HCT116 (cell line): Measurements from ENCODE around the gene PKP3. TPM values are rescaled to one million over a fixed set of nuclear protein-coding genes. Genes with fewer than 3 reads are reported as not detected.

Experiments
- ATAC-seq: fragments of 200-7000 bp; cut with Tn5 transposase; 2 replicates; pipeline ENCODE4 v1.9.1; 2020; ENCODE audit warnings: mild to moderate bottlenecking, moderate library complexity
- BruUV-seq: library from RNA; stranded (reverse); fragments of 400-500 nt; replicated peaks from 2 replicates; lab custom pipeline; 2021; lab: Mats Ljungman, UMichigan
- CTCF ChIA-PET: fragments of 300-600 bp; sonication (Branson Sonifier 250); formaldehyde crosslinking; loops from one replicate; lab custom pipeline; 2021; ENCODE audit warnings: antibody characterized with exemption; lab: Charles Lee
- POLR2A ChIA-PET: fragments of 300-600, 350-600 bp; sonication (Branson Sonifier 250); formaldehyde crosslinking; loops from one replicate; lab custom pipeline; 2021; ENCODE audit warnings: antibody characterized with exemption; lab: Charles Lee
- RAD21 ChIA-PET, 2 experiments: fragments of 300-600 bp; sonication (Branson Sonifier 250); formaldehyde crosslinking; loops; one replicate each; lab custom pipeline; 2023; ENCODE audit warnings: low total read pairs in 2 of 2; ENCODE audit not compliant: uncharacterized antibody in 2 of 2, unreplicated experiment in 2 of 2, low non-redundant PET in 1 of 2; lab: Charles Lee
- DNase-seq: peaks from one replicate; pipeline ENCODE4 v3.0.0-alpha.2; 2010; ENCODE audit warnings: low read depth, low spot score
- H2AFZ ChIP-seq: fragments of 200-600 bp; shearing (Covaris generic), sonication (generic); 2 replicates; pipeline ENCODE4 v1.6.1; 2017; ENCODE audit warnings: low read depth, mixed run types, mixed read lengths, antibody characterized with exemption, low read length; ENCODE audit not compliant: poor library complexity, severe bottlenecking
- H3K27ac ChIP-seq: 2 replicates; pipeline ENCODE4 v1.5.1; 2012; ENCODE audit warnings: low read depth, low read length
- H3K27me3 ChIP-seq: fragments of 200-600 bp; sonication (generic); 2 replicates; pipeline ENCODE4 v1.6.1; 2016; ENCODE audit warnings: mixed run types, low read length, mixed read lengths; ENCODE audit not compliant: insufficient read depth
- H3K36me3 ChIP-seq, 2 experiments: fragments of 200-500 bp in 1 of 2; fragments of 200-600 bp in 1 of 2; sonication (Bioruptor generic) in 1 of 2; sonication (generic) in 1 of 2; 2 replicates each; pipeline versions ENCODE4 v1.5.1 to v1.6.1; 2014 to 2016; ENCODE audit warnings: low read length in 2 of 2, inconsistent platforms in 1 of 2, mixed read lengths in 1 of 2, mixed run types in 1 of 2; ENCODE audit not compliant: insufficient read depth in 2 of 2, control insufficient read depth in 1 of 2
- H3K4me1 ChIP-seq, 2 experiments: fragments of 200-600 bp in 1 of 2; sonication (generic) in 1 of 2; 2 replicates each; pipeline versions ENCODE4 v1.5.1 to v1.6.1; 2012 to 2017; ENCODE audit warnings: low read length in 2 of 2, inconsistent platforms in 1 of 2, mild to moderate bottlenecking in 1 of 2, mixed read lengths in 1 of 2, mixed run types in 1 of 2, moderate library complexity in 1 of 2; ENCODE audit not compliant: insufficient read depth in 2 of 2, control insufficient read depth in 1 of 2
- H3K4me2 ChIP-seq: fragments of 200-600 bp; sonication (generic); 2 replicates; pipeline ENCODE4 v1.6.1; 2017; ENCODE audit warnings: mixed run types, low read length, mixed read lengths
- H3K4me3 ChIP-seq, 2 experiments: fragments of 200-600 bp in 1 of 2; sonication (generic) in 1 of 2; replicated peaks in 1 of 2; 2 replicates each; pipeline ENCODE4 v1.5.1; 2011 to 2016; ENCODE audit warnings: low read length in 2 of 2, control low read depth in 1 of 2, low read depth in 1 of 2, mild to moderate bottlenecking in 1 of 2, mixed read lengths in 1 of 2, mixed run types in 1 of 2
- H3K79me2 ChIP-seq: fragments of 200-600 bp; sonication (generic); 2 replicates; pipeline ENCODE4 v1.6.1; 2017; ENCODE audit warnings: mild to moderate bottlenecking, mixed run types, low read length, moderate library complexity, mixed read lengths; ENCODE audit not compliant: insufficient read depth
- H3K9ac ChIP-seq: fragments of 200-600 bp; sonication (generic); 2 replicates; pipeline ENCODE4 v1.6.1; 2016; ENCODE audit warnings: low read length, mixed read lengths
- H3K9me2 ChIP-seq: fragments of 200-600 bp; sonication (generic), shearing (Covaris generic); 2 replicates; pipeline ENCODE4 v1.6.1; 2017; ENCODE audit warnings: mixed run types, mild to moderate bottlenecking, moderate library complexity; ENCODE audit not compliant: insufficient read depth
- H3K9me3 ChIP-seq, 2 experiments: fragments of 200-500 bp in 1 of 2; fragments of 200-600 bp in 1 of 2; sonication (Bioruptor generic) in 1 of 2; sonication (generic) in 1 of 2; 2 replicates each; pipeline ENCODE4 v1.6.1; 2014 to 2017; ENCODE audit warnings: low read length in 2 of 2, mixed read lengths in 2 of 2, inconsistent platforms in 1 of 2, low read depth in 1 of 2, mild to moderate bottlenecking in 1 of 2, mixed run types in 1 of 2, moderate library complexity in 1 of 2; ENCODE audit not compliant: control insufficient read depth in 1 of 2, insufficient read depth in 1 of 2
- H4K20me1 ChIP-seq: fragments of 200-600 bp; sonication (generic), shearing (Covaris generic); 2 replicates; pipeline ENCODE4 v1.6.1; 2017; ENCODE audit warnings: mixed run types, mild to moderate bottlenecking, moderate library complexity; ENCODE audit not compliant: insufficient read depth
- CBX3 ChIP-seq: IDR thresholded peaks from 2 replicates; pipeline ENCODE4 v1.6.1; 2012; ENCODE audit warnings: low read depth
- EGR1 ChIP-seq: IDR thresholded peaks from 2 replicates; pipeline ENCODE4 v1.6.1; 2012; ENCODE audit warnings: low read depth
- EZH2phosphoT487 ChIP-seq: fragments of 200-600 bp; IDR thresholded peaks from 2 replicates; pipeline ENCODE4 v1.6.1; 2018; ENCODE audit warnings: antibody characterized with exemption, borderline replicate concordance
- RAD21 ChIP-seq: IDR thresholded peaks from 2 replicates; pipeline ENCODE4 v1.6.1; 2012; ENCODE audit warnings: low read depth, mild to moderate bottlenecking
- SIN3A ChIP-seq: IDR thresholded peaks from 2 replicates; pipeline ENCODE4 v1.6.1; 2012; ENCODE audit warnings: low read depth
- SP1 ChIP-seq: IDR thresholded peaks from 2 replicates; pipeline ENCODE4 v1.6.1; 2012; ENCODE audit warnings: low read depth
- YY1 ChIP-seq: IDR thresholded peaks from 2 replicates; pipeline ENCODE4 v1.6.1; 2011; ENCODE audit warnings: low read length, low read depth, moderate library complexity, mild to moderate bottlenecking; ENCODE audit not compliant: insufficient replicate concordance; ENCODE audit errors: extremely low read depth
- ZFX ChIP-seq: fragments of 450-650 bp; IDR thresholded peaks from 2 replicates; pipeline ENCODE4 v1.6.1; 2017
- intact Hi-C: fragments of 100-400 bp; cut with micrococcal nuclease; formaldehyde crosslinking; loops from 2 replicates; pipeline ENCODE4 v1.10.0; 2022
- total RNA-seq: library from RNA; stranded (reverse); gene quantifications from one replicate; pipeline ENCODE4 v1.2.1, GENCODE V29; 2021; ENCODE audit not compliant: unreplicated experiment
- TF ChIP-seq, protein P1 (sequence below): IDR thresholded peaks from 2 replicates; pipeline ENCODE4 v1.6.1; 2012
- TF ChIP-seq, protein P2 (sequence below): IDR thresholded peaks from 2 replicates; pipeline ENCODE4 v1.6.1; 2012; ENCODE audit warnings: low read depth
- TF ChIP-seq, protein P3 (sequence below): IDR thresholded peaks from 2 replicates; pipeline ENCODE4 v1.6.1; 2011; ENCODE audit warnings: mild to moderate bottlenecking, low read length, moderate library complexity; ENCODE audit not compliant: insufficient replicate concordance; ENCODE audit errors: extremely low read depth

Gene PKP3
- total RNA-seq, 1 experiment from 2014 or later, result 157 TPM

DNA sequence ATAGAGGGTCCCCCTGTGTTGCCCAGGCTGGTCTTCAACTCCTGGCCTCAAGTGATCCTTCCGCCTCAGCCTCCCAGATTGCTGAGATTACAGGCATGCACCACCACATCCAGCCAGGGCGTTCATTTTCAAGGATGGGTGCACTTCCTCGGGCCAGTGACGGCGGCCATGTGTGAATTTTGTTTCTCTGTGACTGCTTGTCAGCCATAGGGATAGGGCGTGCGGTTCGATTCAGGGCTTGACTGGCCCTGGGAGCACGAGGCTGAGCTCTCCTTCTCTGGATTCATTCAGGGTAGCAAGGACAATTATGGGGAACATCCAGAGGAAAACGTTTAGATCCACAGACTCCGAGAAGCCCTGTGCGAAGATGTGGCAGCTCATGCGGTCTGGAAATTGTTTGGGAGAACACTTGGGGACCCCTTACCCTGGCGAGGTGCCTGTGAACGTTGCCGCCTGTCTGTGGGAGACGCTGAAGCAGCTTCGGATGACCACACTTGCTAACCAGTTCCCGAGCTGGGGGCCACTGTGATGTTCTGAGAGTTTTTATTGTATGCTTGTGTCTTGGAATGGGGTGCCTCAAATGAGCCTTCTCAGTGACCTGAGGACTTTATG, 59.0 kb downstream of the PKP3 start:
- no peak overlapping the region for H3K4me3 ChIP-seq
- ATAC-seq, result no peak
- H4K20me1 ChIP-seq, result no peaks in the 10 kb centered on the region
- H3K9me2 ChIP-seq, result no peaks in the 10 kb centered on the region
- ChIA-PET CTCF (no interaction called here), POLR2A (no interaction called here), RAD21 (no interaction called here)
- H3K9ac ChIP-seq, result no peak overlapping the region
- no peak overlapping the region for H3K4me2 ChIP-seq
- H3K4me1 ChIP-seq, result peaks cover 15 to 28% of the 10 kb centered on the region in 2 experiments
- H3K9me3 ChIP-seq, result no peaks in the 10 kb centered on the region
- peaks cover 11 to 26% of the 10 kb centered on the region in 2 experiments; a peak in 3 of 4 replicates for H3K36me3 ChIP-seq
- H2AFZ ChIP-seq, result no peak overlapping the region
- DNase-seq, result no peak
- H3K27ac ChIP-seq, result no peak overlapping the region
- intact Hi-C loops, result loop anchor here (5.0 kb wide), 1 partner anchor 216 kb away; the partner anchor contains the start of genes PSMD13 and SIRT3
- H3K79me2 ChIP-seq, result peaks cover 88% of the 10 kb centered on the region
- TSS peak; percentile 7 for BruUV-seq
- no peaks in the 10 kb centered on the region for H3K27me3 ChIP-seq
- TF ChIP-seq, protein P1, sequence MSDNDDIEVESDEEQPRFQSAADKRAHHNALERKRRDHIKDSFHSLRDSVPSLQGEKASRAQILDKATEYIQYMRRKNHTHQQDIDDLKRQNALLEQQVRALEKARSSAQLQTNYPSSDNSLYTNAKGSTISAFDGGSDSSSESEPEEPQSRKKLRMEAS, result no peak
- no peak for TF ChIP-seq RAD21
- TF ChIP-seq EZH2phosphoT487, result no peak
- TF ChIP-seq SP1, result no peak
- TF ChIP-seq, protein P2, sequence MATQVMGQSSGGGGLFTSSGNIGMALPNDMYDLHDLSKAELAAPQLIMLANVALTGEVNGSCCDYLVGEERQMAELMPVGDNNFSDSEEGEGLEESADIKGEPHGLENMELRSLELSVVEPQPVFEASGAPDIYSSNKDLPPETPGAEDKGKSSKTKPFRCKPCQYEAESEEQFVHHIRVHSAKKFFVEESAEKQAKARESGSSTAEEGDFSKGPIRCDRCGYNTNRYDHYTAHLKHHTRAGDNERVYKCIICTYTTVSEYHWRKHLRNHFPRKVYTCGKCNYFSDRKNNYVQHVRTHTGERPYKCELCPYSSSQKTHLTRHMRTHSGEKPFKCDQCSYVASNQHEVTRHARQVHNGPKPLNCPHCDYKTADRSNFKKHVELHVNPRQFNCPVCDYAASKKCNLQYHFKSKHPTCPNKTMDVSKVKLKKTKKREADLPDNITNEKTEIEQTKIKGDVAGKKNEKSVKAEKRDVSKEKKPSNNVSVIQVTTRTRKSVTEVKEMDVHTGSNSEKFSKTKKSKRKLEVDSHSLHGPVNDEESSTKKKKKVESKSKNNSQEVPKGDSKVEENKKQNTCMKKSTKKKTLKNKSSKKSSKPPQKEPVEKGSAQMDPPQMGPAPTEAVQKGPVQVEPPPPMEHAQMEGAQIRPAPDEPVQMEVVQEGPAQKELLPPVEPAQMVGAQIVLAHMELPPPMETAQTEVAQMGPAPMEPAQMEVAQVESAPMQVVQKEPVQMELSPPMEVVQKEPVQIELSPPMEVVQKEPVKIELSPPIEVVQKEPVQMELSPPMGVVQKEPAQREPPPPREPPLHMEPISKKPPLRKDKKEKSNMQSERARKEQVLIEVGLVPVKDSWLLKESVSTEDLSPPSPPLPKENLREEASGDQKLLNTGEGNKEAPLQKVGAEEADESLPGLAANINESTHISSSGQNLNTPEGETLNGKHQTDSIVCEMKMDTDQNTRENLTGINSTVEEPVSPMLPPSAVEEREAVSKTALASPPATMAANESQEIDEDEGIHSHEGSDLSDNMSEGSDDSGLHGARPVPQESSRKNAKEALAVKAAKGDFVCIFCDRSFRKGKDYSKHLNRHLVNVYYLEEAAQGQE, result no peak
- TF ChIP-seq SIN3A, result no peak
- no peak for TF ChIP-seq ZFX
- no peak for TF ChIP-seq EGR1
- no peak for TF ChIP-seq YY1
- TF ChIP-seq, protein P3, sequence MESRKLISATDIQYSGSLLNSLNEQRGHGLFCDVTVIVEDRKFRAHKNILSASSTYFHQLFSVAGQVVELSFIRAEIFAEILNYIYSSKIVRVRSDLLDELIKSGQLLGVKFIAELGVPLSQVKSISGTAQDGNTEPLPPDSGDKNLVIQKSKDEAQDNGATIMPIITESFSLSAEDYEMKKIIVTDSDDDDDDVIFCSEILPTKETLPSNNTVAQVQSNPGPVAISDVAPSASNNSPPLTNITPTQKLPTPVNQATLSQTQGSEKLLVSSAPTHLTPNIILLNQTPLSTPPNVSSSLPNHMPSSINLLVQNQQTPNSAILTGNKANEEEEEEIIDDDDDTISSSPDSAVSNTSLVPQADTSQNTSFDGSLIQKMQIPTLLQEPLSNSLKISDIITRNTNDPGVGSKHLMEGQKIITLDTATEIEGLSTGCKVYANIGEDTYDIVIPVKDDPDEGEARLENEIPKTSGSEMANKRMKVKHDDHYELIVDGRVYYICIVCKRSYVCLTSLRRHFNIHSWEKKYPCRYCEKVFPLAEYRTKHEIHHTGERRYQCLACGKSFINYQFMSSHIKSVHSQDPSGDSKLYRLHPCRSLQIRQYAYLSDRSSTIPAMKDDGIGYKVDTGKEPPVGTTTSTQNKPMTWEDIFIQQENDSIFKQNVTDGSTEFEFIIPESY, result no peak
- no peak for TF ChIP-seq CBX3
